ENCODE results near the gene GRWD1.

DNA sequence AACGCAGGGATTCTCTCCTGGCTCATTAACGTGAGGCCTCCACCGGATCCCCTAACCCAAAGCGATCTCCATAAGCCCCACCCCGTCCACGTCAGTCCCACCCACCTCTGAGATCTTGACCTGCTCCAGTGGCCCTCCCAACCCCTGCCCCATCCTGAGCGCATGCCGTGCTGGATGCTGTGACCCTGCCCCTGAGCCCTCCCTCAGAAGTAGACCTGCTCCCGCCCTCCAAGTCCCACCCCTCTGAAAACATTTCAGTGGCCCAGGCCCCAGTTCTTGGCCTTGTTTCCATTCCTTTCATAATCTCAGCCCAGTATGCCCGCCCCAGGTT is 46.0 kb downstream of the GRWD1 start:
- TF ChIP-seq POLR2AphosphoS5 (IDR thresholded peaks at IDR 0.05): no peak
- TF ChIP-seq, protein P1, sequence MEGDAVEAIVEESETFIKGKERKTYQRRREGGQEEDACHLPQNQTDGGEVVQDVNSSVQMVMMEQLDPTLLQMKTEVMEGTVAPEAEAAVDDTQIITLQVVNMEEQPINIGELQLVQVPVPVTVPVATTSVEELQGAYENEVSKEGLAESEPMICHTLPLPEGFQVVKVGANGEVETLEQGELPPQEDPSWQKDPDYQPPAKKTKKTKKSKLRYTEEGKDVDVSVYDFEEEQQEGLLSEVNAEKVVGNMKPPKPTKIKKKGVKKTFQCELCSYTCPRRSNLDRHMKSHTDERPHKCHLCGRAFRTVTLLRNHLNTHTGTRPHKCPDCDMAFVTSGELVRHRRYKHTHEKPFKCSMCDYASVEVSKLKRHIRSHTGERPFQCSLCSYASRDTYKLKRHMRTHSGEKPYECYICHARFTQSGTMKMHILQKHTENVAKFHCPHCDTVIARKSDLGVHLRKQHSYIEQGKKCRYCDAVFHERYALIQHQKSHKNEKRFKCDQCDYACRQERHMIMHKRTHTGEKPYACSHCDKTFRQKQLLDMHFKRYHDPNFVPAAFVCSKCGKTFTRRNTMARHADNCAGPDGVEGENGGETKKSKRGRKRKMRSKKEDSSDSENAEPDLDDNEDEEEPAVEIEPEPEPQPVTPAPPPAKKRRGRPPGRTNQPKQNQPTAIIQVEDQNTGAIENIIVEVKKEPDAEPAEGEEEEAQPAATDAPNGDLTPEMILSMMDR (IDR thresholded peaks at IDR 0.05 in 8 of 11, conservative IDR thresholded peaks at IDR 0.05 in 3 of 11): no peak
